Esophagus (tissue), 2 donors: Measurements from ENCODE around the gene LTBP2. TPM values are rescaled to one million over a fixed set of nuclear protein-coding genes. Genes with fewer than 3 reads are reported as not detected.

Experiments used
- polyA plus RNA-seq, 2 donors: library from polyadenylated mRNA; stranded (reverse); fragments of 200-250 nt; gene quantifications; one replicate each; pipeline ENCODE4 v1.2.3, GENCODE V29; 2013
- donor health status: healthy with polysubstance abuse.
- donor health status: Bipolar disorder and iron deficiency.

Gene LTBP2
- polyA plus RNA-seq, 2 donors: 4.7 to 5.5 TPM

Other genes with a start within 250 kb of the LTBP2 start
- under 1 TPM; 0.02 to 0.04 TPM for gene SYNDIG1L, start 186.0 kb downstream of the LTBP2 start, polyA plus RNA-seq
- gene NPC2, start 118.9 kb downstream of the LTBP2 start, polyA plus RNA-seq: 100 to 1,000 TPM in 1 of 2 donors, 10 to 100 TPM in 1; 98.3 to 163 TPM
- 10 to 100 TPM; 10.9 to 15.3 TPM for gene ISCA2, start 118.5 kb downstream of the LTBP2 start, polyA plus RNA-seq
- 1 to 10 TPM; 8.0 to 9.3 TPM for gene AREL1, start 100.8 kb upstream of the LTBP2 start, polyA plus RNA-seq
- gene FCF1, start 100.9 kb upstream of the LTBP2 start, polyA plus RNA-seq: 10 to 100 TPM in 1 of 2 donors, 1 to 10 TPM in 1; 4.4 to 19.8 TPM
- 10 to 100 TPM; 10.4 to 13.0 TPM for gene YLPM1, start 151.1 kb upstream of the LTBP2 start, polyA plus RNA-seq